Osteoblast (primary cell): ENCODE results near the gene ZMIZ1. TPM values are rescaled to one million over a fixed set of nuclear protein-coding genes. Genes with fewer than 3 reads are reported as not detected.
A peak's percentile ranks its signal among the peaks of the same experiment; 100 is the strongest.

Source experiments
- DNase-seq: peaks from one replicate; pipeline ENCODE4 v3.0.0; 2011; ENCODE audit warnings: low spot score, mixed read lengths; ENCODE audit not compliant: insufficient read length; ENCODE audit errors: missing footprints
- H2AFZ ChIP-seq: 2 replicates; pipeline ENCODE4 v1.6.0; 2011; ENCODE audit warnings: mild to moderate bottlenecking, low read length
- H3K27ac ChIP-seq: 2 replicates; pipeline ENCODE4 v1.5.1; 2011; ENCODE audit warnings: mild to moderate bottlenecking, low read depth, low read length, moderate library complexity
- H3K27me3 ChIP-seq: 2 replicates; pipeline ENCODE4 v1.6.0; 2012; ENCODE audit warnings: mild to moderate bottlenecking, control low read depth, inconsistent platforms, low read length, moderate library complexity; ENCODE audit not compliant: insufficient read depth
- H3K36me3 ChIP-seq: 2 replicates; pipeline ENCODE4 v1.5.1; 2011; ENCODE audit warnings: mild to moderate bottlenecking, low read length, control low read depth, moderate library complexity; ENCODE audit not compliant: insufficient read depth
- H3K4me1 ChIP-seq: 2 replicates; pipeline ENCODE4 v1.5.1; 2011; ENCODE audit warnings: mild to moderate bottlenecking, low read length, control low read depth, moderate library complexity; ENCODE audit not compliant: insufficient read depth
- H3K4me2 ChIP-seq: 2 replicates; pipeline ENCODE4 v1.6.0; 2011; ENCODE audit warnings: mild to moderate bottlenecking, low read length; ENCODE audit not compliant: insufficient read depth
- H3K4me3 ChIP-seq: fragments of 200-600 bp; sonication (generic); 3 replicates; pipeline ENCODE4 v1.5.1; 2012; ENCODE audit warnings: mild to moderate bottlenecking, low read length, inconsistent platforms; ENCODE audit not compliant: insufficient read depth
- H3K79me2 ChIP-seq: 2 replicates; pipeline ENCODE4 v1.6.0; 2012; ENCODE audit warnings: mild to moderate bottlenecking, low read length, control low read depth, inconsistent platforms; ENCODE audit not compliant: insufficient read depth
- H3K9me3 ChIP-seq: 2 replicates; pipeline ENCODE4 v1.5.1; 2011; ENCODE audit warnings: low read depth, low read length, control low read depth
- H4K20me1 ChIP-seq: 2 replicates; pipeline ENCODE4 v1.6.0; 2012; ENCODE audit warnings: mild to moderate bottlenecking, low read length, control low read depth; ENCODE audit not compliant: insufficient read depth
- total RNA-seq: library from RNA; depleted of rRNA; stranded (reverse); fragments of >200 nt; gene quantifications from 2 replicates; pipeline ENCODE4 v1.2.3, GENCODE V29; 2012
- TF ChIP-seq, protein P1 (sequence below): IDR thresholded peaks from 2 replicates; pipeline ENCODE4 v1.5.1; 2011; ENCODE audit warnings: mild to moderate bottlenecking, low read depth, low read length, moderate library complexity; ENCODE audit errors: extremely low read depth

ZMIZ1 gene
- total RNA-seq, 1 donor: 40.9 TPM

DNA sequence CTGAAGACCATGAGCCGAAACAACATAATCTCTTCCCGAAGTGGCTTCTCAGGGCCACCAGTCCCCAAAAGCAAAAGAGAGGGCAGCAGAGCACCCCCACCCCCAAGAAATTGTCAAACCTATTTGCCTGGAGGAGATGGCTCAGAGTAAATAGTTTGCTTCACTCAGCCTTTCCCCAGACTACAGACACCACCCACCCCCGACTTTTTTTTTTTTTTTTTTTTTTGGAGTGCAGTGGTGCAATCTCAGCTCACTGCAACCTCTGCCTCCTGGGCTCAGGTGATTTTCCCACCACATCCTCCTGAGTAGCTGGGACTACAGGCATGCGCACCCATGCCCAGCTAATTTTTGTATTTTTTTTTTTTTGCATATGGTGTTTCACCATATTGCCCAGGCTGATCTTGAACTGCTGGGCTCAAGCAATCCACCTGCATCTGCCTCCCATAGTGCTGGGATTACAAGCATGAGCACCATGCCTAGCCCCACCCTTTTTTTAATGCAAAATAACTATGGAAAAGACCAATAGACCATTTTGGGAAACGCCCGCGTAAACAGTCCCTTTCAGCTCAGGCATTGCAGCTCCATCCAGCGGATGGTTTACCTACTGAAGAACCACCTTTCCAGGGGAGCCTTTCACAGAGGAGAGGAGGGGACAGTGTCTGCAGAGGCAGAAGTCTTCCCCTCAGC is 9.7 kb downstream of the ZMIZ1 start:
- H3K4me1 ChIP-seq: peaks cover 91% of the 10 kb centered on the region
- H3K27ac ChIP-seq: peak overlapping the region; percentile 95
- H2AFZ ChIP-seq: no peak overlapping the region
- H4K20me1 ChIP-seq: peaks cover 85% of the 10 kb centered on the region
- no peak overlapping the region for H3K4me3 ChIP-seq
- no peaks in the 10 kb centered on the region for H3K9me3 ChIP-seq
- H3K27me3 ChIP-seq: no peaks in the 10 kb centered on the region
- TF ChIP-seq, protein P1, sequence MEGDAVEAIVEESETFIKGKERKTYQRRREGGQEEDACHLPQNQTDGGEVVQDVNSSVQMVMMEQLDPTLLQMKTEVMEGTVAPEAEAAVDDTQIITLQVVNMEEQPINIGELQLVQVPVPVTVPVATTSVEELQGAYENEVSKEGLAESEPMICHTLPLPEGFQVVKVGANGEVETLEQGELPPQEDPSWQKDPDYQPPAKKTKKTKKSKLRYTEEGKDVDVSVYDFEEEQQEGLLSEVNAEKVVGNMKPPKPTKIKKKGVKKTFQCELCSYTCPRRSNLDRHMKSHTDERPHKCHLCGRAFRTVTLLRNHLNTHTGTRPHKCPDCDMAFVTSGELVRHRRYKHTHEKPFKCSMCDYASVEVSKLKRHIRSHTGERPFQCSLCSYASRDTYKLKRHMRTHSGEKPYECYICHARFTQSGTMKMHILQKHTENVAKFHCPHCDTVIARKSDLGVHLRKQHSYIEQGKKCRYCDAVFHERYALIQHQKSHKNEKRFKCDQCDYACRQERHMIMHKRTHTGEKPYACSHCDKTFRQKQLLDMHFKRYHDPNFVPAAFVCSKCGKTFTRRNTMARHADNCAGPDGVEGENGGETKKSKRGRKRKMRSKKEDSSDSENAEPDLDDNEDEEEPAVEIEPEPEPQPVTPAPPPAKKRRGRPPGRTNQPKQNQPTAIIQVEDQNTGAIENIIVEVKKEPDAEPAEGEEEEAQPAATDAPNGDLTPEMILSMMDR: no peak
- peaks cover 100% of the 10 kb centered on the region for H3K79me2 ChIP-seq
- peak; percentile 78 for DNase-seq
- peaks cover 4% of the 10 kb centered on the region for H3K36me3 ChIP-seq
- H3K4me2 ChIP-seq: peak overlapping the region; percentile 54

DNA sequence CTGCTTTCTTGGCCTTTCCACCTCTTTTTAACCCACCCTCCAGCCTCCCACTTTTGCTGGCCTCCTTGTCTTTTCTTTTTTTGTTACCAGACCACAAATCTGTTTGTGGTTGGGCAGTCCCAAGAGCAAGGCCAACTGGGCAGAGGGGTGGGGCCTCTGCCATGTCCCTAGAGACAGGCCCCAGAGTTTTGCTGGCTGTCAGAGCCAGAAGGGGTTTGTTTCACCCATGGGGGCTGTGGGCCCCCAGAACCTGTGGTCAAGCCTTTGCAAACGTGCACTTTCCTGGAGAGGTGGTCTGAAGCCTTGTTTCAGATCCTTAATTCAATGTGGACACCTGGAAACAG is 10.3 kb downstream of the ZMIZ1 start:
- TF ChIP-seq, protein P1: no peak
- Histone ChIP-seq H3K79me2 (peaks cover 100% of the 10 kb centered on the region), H3K4me3 (peak overlapping the region; percentile 5), H3K4me1 (peaks cover 91% of the 10 kb centered on the region), H3K27me3 (no peaks in the 10 kb centered on the region), H2AFZ (no peak overlapping the region), H3K36me3 (peaks cover 4% of the 10 kb centered on the region), H3K27ac (peak overlapping the region; percentile 95), H3K4me2 (peak overlapping the region; percentile 54), H3K9me3 (no peaks in the 10 kb centered on the region), H4K20me1 (peaks cover 84% of the 10 kb centered on the region)
- peak; percentile 64 for DNase-seq

DNA sequence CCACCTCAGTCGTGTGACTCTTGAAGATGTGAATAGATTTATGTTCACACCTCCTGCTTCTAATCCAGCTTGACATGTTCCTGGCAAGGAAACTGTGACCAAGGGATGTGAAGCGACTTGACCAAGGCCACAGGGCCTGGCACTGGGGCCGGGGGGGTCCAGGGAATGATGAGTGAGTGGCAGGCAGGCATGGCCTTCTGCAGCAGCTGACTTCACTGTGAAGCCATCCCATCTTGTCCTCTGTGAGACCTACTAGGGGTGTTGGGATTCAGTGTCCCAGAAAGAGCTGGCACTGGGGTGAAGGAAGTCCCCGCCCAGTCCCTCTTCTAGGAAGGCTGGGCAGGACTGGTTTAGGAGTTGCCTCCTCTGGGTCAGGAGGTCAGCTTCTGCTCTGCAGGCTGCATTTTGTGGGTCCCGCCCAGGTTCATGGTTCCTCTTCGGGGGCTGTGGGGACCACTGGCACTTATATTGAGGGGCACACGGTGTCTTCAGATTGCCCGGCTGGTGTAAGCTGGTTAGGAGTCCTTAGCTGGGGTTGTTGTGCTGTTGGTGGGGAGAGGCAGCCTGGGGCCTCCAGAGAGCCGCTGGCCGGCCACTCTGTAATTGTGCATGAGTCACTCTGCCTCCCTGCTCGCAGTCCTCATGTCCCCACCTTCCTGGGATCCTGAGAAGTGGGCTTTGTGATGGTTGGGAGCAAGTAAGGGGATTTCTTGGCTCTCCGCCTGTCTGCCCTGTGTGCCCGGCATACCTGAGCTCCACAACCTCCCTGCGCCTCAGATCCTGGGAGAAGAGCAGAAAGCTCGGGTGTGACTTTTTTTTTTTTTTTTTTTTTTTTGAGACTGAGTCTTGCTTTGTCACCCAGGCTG is 11.0 kb downstream of the ZMIZ1 start:
- DNase-seq: peak; percentile 95
- peak overlapping the region; percentile 4 for H3K4me3 ChIP-seq
- peak overlapping the region; percentile 54 for H3K4me2 ChIP-seq
- H2AFZ ChIP-seq: no peak overlapping the region
- peak overlapping the region; percentile 95 for H3K27ac ChIP-seq
- TF ChIP-seq, protein P1: no peak
- H3K9me3 ChIP-seq: no peaks in the 10 kb centered on the region
- peaks cover 91% of the 10 kb centered on the region for H3K4me1 ChIP-seq
- no peaks in the 10 kb centered on the region for H3K27me3 ChIP-seq
- H3K36me3 ChIP-seq: peaks cover 4% of the 10 kb centered on the region
- peaks cover 83% of the 10 kb centered on the region for H4K20me1 ChIP-seq
- peaks cover 100% of the 10 kb centered on the region for H3K79me2 ChIP-seq

DNA sequence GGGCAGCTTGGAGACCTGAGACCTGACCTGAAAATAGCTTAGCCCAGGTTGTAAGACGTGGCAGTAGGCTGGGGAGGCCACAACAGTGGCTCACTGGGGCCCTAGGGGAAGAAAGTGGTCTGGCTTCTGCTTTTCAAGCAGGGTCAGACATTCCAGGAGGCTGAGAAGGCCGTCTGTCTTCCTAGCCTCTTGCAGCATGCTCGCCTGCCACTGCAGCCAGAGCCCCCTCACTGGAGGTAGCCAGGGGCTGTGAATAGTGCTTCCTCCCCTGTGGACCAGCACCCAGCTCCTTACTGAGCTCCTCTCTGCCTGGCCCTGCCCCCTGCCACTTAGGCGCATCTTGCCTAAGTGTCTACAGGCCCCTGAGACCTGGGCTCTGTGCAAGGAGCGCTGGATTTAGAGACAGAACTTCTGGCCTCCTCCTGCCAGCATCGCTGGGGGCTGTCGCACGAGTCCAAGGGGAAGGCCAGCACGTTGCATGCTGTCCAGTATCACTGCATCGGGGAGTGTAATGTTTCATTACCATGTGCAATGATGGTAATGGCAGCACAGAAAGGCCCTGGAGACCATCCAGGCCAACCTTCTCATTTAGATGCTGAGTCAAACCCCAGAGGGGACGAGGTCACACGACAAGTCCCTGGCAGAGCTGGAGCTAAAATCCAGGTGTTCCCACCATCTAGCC is 12.7 kb downstream of the ZMIZ1 start:
- no peaks in the 10 kb centered on the region for H3K27me3 ChIP-seq
- TF ChIP-seq, protein P1: no peak
- H3K27ac ChIP-seq: peak overlapping the region; percentile 95
- peak overlapping the region; percentile 61 for H3K4me2 ChIP-seq
- peaks cover 73% of the 10 kb centered on the region for H3K4me1 ChIP-seq
- peaks cover 100% of the 10 kb centered on the region for H3K79me2 ChIP-seq
- H3K9me3 ChIP-seq: no peaks in the 10 kb centered on the region
- peak; percentile 96 for DNase-seq
- no peak overlapping the region for H3K4me3 ChIP-seq
- peaks cover 4% of the 10 kb centered on the region for H3K36me3 ChIP-seq
- H2AFZ ChIP-seq: no peak overlapping the region
- peaks cover 82% of the 10 kb centered on the region for H4K20me1 ChIP-seq
